ENCODE data around the gene TRIM22. TPM values are rescaled to one million over a fixed set of nuclear protein-coding genes. Genes with fewer than 3 reads are reported as not detected.
"Not testable (repeated sequence)": the region's sequence is repeated elsewhere in the genome, so short reads cannot be mapped to it uniquely, and the experiment has no call there.

The TRIM22 gene
- polyA plus RNA-seq, 5 donors = 19.7 to 38.0 (median 26.7) TPM

DNA sequence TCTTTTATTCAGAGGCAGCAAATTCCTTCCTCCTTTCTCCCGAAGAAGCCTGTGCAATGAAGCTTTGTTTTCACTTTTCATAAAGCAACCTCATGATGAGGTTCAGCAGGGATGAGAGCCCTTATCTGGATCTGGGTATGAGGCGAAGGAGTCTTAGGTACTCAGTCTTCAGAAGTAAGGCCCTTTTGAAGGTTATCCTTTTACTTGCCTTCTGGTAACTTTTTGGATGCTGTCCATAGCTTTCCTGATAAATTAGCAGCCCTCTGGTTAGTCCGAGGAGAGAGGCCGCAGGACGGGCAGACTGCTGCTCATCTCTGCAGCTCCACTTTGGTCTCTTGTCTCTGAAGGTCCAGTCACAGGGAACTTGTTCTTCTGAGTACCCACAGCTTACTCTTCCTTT lies 1.1 kb downstream of the TRIM22 start:
- DNase-seq = no peak

DNA sequence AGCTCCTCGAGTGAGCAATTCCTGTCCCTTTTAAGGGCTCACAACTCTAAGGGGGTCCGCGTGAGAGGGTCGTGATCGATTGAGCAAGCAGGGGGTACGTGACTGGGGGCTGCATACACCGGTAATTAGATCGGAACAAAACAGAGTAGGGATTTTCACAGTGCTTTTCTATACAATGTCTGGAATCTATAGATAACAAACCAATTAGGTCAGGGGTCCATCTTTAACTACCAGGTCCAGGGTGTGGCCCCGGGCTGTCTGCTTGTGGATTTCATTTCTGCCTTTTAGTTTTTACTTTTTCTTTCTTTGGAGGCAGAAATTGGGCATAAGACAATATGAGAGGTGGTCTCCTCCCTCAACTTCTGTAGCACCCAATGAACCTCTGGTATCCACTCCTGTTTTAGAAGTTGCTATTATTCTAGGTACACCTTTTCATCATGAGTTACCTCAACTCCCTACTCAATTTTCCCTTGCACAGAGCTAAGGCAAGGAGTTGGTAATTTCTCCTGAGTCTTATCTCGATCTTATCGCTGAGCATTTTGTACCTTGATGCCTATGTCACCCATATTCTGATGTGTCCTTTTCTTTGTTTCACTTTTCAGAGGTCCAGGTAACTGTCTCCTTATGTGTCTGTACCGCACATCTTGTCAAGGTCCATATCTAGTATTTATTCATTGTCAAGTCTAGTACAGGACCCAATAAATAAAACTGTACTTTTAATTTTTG lies 1.8 kb downstream of the TRIM22 start:
- DNase-seq = not testable (repeated sequence)

DNA sequence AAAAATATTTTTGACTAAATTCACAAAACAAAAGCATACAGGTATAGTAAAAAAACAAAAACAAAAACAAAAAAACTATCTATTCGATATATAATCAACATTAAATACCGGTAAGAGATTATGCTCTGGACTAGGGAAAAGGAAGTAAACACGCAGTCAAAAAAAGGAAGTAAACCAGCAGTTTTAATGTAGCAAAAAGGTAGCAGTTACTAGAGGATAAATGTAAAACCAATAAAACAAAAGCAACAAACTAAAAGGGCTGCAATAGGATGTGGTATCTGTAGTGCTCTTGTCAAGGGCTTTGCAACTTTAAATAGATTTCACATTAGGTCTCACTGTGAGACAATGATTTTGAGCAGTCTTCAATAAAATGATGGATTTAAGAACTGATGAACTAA lies 2.4 kb downstream of the TRIM22 start:
- DNase-seq = no peak

DNA sequence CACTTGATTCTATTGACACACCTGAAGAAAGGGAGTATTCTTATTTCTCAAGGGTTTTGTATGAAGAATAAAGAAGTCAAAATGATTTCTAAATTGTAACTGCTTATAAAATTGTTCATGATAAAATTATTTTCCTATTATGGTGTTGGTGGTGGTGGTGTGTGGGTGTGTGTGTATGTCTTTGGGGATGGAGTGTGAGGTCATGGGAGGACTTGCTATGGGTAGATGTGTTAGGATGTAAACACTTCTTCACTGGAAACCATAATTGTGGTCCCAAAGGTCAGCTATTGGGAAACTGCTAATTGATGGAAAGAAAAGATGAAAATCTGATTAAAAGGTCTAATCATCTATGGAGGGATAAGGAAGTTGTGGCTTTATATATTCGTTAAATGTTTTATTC lies 5.1 kb downstream of the TRIM22 start:
- no peak for DNase-seq

DNA sequence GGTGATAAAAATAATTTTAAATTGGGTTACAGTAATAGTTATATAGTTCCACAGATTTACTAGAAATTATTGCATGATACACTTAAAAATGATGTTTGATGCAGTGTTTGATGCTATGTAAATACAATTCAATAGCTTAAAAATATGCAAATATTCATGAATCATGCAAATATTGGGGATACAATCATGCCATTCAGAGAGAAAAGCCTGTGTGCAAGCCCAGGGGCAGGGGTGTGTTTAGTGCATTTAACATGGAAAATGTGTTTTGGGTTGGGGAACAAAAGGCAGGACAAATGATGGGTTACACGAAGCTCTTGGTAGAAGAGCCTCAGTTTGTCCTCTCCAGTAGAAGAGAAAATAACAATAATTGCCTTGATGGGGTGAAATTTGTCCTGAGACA lies 6.0 kb downstream of the TRIM22 start:
- no peak for DNase-seq

DNA sequence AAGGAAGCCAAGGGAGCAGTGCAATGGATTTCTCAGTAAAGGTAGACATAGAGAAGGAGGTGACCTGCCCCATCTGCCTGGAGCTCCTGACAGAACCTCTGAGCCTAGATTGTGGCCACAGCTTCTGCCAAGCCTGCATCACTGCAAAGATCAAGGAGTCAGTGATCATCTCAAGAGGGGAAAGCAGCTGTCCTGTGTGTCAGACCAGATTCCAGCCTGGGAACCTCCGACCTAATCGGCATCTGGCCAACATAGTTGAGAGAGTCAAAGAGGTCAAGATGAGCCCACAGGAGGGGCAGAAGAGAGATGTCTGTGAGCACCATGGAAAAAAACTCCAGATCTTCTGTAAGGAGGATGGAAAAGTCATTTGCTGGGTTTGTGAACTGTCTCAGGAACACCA lies 6.6 kb downstream of the TRIM22 start:
- no peak for DNase-seq

DNA sequence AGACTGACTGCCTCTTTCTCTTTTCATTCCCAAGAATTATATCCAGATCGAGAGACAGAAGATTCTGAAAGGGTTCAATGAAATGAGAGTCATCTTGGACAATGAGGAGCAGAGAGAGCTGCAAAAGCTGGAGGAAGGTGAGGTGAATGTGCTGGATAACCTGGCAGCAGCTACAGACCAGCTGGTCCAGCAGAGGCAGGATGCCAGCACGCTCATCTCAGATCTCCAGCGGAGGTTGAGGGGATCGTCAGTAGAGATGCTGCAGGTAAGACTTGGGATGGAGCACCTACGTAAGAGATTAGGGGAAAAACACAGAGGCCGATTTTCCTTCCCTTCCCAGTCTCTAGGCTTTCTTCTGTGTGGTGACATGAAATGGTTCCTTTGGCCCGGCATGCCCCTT lies 8.7 kb downstream of the TRIM22 start:
- no peak for DNase-seq

DNA sequence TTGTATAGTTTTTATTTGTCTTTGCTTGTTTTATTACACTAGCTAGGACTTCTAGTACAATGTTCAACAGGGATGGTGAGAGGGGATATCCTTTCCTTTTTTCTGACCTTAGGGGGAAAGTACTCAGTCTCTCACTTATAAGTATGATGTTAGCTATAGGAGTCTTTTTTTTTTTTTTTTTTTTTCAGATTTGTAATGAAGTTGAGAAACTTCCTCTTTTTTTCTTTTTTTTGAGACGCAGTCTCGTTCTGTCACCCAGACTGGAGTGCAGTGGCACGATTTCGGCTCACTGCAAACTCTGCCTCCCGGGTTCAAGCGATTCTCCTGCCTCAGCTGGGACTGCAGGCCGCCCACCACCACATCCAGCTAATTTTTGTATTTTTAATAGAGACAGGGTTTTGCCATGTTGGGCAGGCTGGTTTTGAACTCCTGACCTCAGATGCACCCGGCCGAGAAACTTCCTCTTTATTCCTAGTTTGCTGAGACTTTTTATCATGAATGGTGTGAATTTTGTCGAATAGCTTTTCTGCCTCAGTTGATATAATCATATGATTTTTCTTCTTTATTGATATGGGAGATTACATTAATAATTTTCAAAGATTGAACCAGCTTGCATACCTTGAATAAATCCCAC lies 10.9 kb downstream of the TRIM22 start:
- DNase-seq = no peak

DNA sequence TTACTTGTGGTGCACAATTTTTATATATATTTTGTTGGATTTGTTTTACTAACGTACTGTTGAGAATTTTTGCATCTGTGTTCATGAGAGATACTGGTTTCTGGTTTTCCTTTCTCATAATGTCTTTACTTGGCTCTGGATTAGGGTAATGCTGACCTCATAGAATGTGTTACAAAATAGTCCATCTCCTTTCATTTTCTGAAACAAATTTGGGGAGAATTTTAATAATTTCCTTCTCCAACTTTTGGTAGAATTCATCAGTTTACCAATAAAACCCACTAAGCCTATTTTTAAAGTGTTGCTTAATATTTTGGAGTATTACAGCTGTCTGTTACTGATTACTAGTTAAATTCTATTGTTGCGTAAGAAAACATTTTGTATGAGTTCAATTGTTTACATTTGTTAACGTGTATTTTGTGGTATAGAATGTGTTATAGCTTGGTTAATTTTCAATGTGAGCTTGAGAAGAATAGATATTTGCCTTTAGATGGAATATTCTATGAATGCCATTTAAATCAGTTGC lies 11.5 kb downstream of the TRIM22 start:
- no peak for DNase-seq

DNA sequence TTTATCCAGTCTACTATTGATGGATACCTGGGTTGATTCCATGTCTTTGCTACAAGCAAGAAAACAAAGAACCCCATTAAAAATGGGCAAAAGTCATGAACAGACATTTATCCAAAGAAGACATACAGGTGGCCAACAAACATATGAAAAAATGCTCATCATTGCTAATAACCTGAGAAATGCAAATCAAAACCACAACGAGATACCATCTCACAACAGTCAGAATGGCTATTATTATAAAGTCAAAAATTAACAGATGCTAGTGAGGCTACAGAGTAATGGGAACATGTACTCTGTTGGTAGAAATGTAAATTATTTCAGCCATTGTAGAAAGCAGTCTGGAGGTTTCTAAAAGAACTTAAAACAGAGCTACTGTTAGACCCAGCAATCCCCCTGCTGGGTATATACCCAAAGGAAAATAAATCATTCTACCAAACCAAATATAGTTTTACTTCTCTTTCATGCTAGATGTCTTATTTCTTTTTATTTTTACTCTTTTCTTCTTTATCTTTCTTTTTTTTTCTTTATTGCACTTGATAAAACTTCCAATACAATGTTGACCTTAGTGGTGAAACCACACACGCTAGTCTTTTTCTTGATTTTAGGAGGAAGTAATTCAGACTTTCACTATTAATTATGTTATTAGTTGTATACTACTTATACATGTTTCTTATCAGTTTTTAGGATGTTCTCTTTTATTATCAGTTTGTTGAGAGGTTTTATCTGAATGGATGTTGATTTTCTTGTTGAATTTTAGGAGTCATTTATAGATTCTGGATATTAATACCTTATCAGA lies 14.3 kb downstream of the TRIM22 start:
- DNase-seq = no peak

DNA sequence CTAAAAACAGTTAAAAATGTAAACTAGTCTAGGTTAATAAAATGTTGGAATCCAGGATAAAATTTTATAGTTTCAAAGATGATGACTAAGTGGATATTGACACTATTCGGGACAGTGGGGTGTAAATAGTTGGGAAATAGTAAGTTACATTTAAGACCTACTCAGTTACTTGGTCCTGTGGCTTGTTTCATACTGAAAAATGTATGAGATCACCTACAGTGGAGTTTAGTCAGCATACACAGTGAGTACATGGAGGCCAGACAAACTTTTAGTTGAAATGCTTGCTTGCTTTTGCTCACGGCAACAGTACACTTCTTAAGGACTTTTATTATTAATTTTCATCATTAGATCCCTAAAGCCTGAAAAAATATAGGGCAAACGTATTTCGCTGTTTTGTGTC lies 16.1 kb downstream of the TRIM22 start:
- DNase-seq = no peak

DNA sequence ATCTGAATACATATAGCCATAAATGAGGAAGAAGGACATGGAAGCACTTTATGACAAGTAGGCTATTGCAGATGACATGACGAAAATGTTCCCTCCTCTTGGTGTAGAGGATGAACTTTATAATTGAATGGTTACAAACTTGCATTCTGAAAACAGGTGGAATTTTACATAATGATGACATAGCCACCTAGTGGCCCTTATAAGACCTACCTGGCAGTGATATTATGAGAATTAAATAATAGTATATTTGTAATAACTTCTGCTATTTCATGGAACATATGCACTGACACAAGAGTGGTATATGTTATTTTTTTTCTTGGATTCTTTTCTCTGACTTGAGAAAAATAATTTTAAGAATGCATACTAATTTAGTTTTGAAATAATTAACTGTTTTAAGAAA lies 22.9 kb downstream of the TRIM22 start:
- no peak for DNase-seq

DNA sequence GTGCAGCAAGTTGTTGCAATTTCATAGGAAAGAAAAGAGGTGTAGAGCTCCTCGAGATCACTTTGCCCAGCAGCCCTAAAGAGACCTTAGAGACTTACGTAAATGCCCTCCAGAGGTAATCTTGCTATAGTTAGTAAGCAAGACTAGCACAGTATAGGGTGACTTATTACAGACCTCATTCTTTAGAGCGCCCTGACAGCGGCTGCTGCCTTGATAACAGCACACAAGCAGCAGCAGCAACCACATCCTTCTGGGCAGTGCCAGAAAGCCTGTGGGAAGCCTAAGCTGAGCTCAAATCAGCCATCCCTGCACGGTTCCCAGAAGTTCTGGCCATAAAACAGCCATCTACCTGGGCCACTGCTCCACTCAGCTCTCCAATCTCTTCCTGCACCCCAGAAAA lies 24.1 kb downstream of the TRIM22 start:
- no peak for DNase-seq

DNA sequence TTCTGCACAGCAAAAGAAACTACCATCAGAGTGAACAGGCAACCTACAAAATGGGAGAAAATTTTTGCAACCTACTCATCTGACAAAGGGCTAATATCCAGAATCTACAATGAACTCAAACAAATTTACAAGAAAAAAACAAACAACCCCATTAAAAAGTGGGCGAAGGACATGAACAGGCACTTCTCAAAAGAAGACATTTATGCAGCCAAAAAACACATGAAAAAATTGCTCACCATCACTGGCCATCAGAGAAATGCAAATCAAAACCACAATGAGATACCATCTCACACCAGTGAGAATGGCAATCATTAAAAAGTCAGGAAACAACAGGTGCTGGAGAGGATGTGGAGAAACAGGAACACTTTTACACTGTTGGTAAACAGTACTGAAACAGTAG lies 26.9 kb downstream of the TRIM22 start:
- not testable (repeated sequence) for DNase-seq

DNA sequence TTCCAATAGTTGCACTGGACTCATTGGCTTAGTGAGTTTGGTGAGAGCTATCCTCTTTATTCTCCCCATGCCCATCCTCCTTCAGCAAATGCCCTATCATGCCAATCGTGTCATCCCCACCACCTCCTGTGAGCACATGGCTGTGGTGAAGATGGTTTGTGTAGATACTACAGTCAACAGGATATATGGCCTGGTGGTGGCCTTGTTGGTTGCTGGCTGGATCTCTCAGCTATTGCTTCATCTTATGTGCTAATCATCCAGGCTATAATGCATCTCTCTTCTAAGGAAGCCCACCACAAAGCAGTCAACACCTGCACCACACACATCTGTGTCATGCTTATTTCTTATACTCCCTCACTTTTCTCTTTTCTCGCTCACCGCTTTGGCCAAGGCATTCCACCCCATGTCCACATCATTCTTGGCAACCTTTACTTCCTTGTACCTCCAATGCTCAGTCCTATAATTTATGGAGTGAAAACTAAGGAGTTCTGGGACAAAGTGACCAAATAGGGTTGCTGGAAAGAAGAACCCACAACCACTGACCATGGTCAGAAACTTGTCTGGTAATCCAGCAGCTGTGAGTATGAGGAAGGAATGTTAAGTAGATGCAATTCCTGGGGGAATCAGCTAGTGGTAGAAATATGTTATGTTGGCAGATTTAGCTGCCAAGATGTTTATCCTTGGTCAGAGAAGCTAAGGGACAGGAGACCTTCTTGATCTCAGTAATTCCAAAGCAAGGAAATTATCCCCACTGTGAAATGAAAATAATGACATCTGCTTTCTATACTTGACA lies 30.3 kb downstream of the TRIM22 start:
- DNase-seq = no peak

DNA sequence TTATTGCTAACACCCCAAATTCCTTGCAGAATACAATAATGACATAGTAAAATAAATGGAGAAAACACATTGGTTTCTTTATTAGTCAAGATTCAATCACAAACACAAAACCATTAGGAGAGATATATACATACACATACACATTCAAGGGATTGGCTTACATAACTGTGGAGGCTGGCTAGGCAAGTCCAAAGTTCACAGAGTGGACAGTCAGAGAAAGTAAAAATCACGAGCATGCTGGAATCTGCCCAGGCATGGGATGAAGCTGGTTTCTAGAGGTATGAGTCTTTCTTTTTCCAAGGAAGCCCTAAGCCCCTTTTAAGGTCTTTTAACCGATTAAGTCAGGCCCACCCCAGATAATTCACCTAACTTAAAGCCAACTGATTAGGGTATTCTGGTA lies 33.0 kb downstream of the TRIM22 start:
- DNase-seq = no peak

DNA sequence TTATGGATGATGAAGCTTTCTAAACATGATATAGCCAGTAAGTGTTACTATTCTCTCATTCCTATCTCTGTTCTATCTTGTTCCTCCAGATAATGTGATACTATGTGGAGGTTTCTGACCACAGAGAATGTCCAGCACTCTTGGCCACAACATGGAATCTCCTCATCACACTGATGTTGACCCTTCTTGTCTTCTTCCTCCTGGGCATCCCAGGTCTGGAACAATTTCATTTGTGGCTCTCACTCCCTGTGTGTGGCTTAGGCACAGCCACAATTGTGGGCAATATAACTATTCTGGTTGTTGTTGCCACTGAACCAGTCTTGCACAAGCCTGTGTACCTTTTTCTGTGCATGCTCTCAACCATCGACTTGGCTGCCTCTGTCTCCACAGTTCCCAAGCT lies 36.8 kb downstream of the TRIM22 start:
- DNase-seq = no peak

DNA sequence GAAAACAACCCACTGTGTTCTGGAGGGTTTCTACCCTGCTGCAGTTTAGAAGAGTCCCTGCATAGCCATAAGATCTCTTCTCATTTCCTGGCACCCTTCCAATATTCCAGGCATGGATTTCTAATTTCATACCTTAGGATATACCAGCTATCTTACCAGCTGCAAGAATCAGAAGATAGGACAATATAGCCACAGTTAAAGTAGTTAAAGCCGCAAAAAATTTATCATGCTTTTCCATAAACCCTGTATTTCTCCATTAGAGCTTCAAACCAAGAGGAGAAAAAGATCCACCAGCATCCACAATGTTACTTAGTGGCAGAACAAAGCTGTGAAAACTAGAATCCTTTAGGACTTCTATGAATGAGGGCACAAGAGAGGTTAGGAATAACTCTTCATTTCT lies 38.1 kb downstream of the TRIM22 start:
- DNase-seq = no peak

DNA sequence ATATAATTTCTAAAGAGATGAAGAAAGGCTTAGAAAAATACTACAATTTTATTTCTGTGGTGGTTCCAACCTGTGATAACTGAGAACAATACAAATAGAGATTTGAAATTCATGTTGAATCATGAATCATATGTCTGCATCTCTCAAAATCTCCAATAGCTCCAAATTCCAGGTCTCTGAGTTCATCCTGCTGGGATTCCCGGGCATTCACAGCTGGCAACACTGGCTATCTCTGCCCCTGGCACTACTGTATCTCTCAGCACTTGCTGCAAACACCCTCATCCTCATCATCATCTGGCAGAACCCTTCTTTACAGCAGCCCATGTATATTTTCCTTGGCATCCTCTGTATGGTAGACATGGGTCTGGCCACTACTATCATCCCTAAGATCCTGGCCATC lies 46.8 kb downstream of the TRIM22 start, which contains the start of gene OR56B1:
Gene OR56B1, plus strand, starts transcription at position 53 of the 400 bp plus-strand sequence. Its CDS starts 69 bp downstream, at position 122.
- no peak for DNase-seq

DNA sequence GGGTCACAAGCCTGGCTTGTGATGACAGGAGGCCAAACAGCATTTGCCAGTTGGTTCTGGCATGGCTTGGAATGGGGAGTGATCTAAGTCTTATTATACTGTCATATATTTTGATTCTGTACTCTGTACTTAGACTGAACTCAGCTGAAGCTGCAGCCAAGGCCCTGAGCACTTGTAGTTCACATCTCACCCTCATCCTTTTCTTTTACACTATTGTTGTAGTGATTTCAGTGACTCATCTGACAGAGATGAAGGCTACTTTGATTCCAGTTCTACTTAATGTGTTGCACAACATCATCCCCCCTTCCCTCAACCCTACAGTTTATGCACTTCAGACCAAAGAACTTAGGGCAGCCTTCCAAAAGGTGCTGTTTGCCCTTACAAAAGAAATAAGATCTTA lies 47.5 kb downstream of the TRIM22 start:
- no peak for DNase-seq

DNA sequence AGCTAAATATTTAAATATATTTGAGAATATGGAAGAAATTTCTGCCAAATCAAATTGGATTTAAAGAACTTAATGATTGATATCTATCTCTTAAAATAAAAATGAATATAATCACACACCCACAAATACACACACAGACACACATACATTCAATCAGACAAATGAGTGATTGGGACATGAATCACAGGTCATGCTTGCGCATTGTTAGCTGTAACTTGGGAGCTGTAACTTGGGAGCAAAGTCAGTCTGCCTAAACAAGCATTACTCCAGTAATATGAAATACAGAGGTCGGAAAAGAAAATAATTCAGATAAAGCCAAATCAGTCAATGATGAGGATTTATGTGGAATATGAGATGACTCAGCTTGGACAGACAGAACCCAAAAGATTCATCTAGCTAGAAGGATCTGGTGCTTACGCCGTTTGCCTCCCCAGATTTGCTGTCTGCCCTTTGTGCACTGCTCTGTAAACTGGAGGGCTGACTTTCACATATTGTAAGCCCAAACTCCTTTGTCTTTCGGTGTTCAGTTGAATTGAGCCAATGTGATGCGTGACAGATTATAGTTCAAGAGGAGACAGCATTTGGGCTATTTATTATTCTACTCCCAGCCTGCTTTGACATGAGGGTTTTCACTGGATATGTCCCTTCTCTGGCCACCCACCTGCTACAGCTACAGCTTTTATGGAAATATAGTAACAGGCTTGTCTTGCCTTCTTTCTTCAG lies 48.2 kb downstream of the TRIM22 start:
- DNase-seq = no peak

Data from right lung (tissue), 5 donors.